Spleen (tissue), 7 donors: Measurements from ENCODE around the gene SEC24C.

Source experiments
- POLR2A ChIP-seq, 3 donors: fragments of 450-650 bp; IDR thresholded peaks; one replicate each; pipeline ENCODE4 v1.5.1; 2017; ENCODE audit warnings: antibody characterized with exemption in 3 of 3, mild to moderate bottlenecking in 1 of 3
- TF ChIP-seq, protein P1 (sequence below), 11 experiments: fragments of 200-600 bp in 7 of 11; fragments of 450-650 bp in 4 of 11; sonication (generic) in 4 of 11; IDR thresholded peaks in 8 of 11; conservative IDR thresholded peaks in 3 of 11; 1 replicate in 7 of 11; 2 replicates in 4 of 11; pipeline versions ENCODE4 v1.4.0 to v1.8.0; 2016 to 2021; ENCODE audit warnings: antibody characterized with exemption in 11 of 11, inconsistent platforms in 4 of 11, mild to moderate bottlenecking in 1 of 11
- donor health status: DM: no; HTN: no; CAD: no; lungs with moderate emphysema.
- donor health status: DM: no; HTN: no; CAD: no.
- donor health status: DM: no; HTN: no; CAD: no.

DNA sequence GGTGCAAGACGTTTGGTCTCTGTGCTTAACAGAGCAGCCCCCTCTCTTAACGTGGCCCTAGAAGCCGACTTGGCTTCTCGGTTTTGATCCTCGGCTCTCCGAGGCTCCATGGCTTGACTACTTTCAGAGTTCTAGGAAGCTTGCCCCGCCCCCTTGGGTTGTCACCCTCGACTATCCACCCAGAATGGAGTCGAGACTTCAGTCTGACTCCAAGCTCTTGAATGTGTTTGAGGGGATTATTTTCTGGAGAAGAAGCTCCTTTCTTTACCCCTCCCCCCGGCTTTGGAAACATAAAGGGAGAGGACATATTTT lies 448 bp downstream of the SEC24C start:
- no peak for TF ChIP-seq POLR2A (IDR thresholded peaks at IDR 0.05)
- TF ChIP-seq, protein P1, sequence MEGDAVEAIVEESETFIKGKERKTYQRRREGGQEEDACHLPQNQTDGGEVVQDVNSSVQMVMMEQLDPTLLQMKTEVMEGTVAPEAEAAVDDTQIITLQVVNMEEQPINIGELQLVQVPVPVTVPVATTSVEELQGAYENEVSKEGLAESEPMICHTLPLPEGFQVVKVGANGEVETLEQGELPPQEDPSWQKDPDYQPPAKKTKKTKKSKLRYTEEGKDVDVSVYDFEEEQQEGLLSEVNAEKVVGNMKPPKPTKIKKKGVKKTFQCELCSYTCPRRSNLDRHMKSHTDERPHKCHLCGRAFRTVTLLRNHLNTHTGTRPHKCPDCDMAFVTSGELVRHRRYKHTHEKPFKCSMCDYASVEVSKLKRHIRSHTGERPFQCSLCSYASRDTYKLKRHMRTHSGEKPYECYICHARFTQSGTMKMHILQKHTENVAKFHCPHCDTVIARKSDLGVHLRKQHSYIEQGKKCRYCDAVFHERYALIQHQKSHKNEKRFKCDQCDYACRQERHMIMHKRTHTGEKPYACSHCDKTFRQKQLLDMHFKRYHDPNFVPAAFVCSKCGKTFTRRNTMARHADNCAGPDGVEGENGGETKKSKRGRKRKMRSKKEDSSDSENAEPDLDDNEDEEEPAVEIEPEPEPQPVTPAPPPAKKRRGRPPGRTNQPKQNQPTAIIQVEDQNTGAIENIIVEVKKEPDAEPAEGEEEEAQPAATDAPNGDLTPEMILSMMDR (IDR thresholded peaks at IDR 0.05 in 8 of 11, conservative IDR thresholded peaks at IDR 0.05 in 3 of 11), result no peak
